ENCODE measurements around the gene RASL11B.

- TF ChIP-seq CTCF (IDR thresholded peaks at IDR 0.05), result no peak
- TF ChIP-seq POLR2A (IDR thresholded peaks at IDR 0.05), result no peak
Measured at GRCh38 chr4:52869656-52870055, 7.5 kb downstream of the RASL11B start.

All from breast epithelium (tissue), 3 donors.